ENCODE results near the gene TJP3. TPM values are rescaled to one million over a fixed set of nuclear protein-coding genes. Genes with fewer than 3 reads are reported as not detected.
"Not testable (repeated sequence)": the region's sequence is repeated elsewhere in the genome, so short reads cannot be mapped to it uniquely, and the experiment has no call there.

TJP3 gene
- total RNA-seq, 2 donors from 2014 or later, result 15.7 to 25.9 TPM

GRCh38 chr19:3753631-3754410 lies 45.6 kb downstream of the TJP3 start:
- no peaks in the 10 kb centered on the region for H3K4me1 ChIP-seq (ENCODE audit: control insufficient read depth, insufficient read depth, low read length)
- H3K4me3 ChIP-seq (ENCODE audit: low read length), result no peak overlapping the region
- Mint-ChIP-seq H3K27me3 (ENCODE audit: insufficient read depth) (no peaks in the 10 kb centered on the region), H3K9me3 (no peaks in the 10 kb centered on the region), H3K36me3 (ENCODE audit: low read depth) (peaks cover 40% of the 10 kb centered on the region), H3K27ac (no peak overlapping the region), H3K4me3 (no peak overlapping the region), H3K4me1 (no peaks in the 10 kb centered on the region)
- H3K9ac ChIP-seq (ENCODE audit: extremely low read depth, low read length, poor library complexity, severe bottlenecking), result no peak overlapping the region
- 96 to 97% methylated on average over 15 to 51 of the region's 51 CpGs for WGBS, 2 experiments (ENCODE audit: insufficient coverage in 1 of 2, insufficient read length in 1 of 2)
- H3K9me3 ChIP-seq (ENCODE audit: control insufficient read depth, low read length), result no peaks in the 10 kb centered on the region
- DNase-seq, result no peak
- no peak for TF ChIP-seq CTCF (conservative IDR thresholded peaks at IDR 0.05)
- no peaks in the 10 kb centered on the region for H3K27me3 ChIP-seq (ENCODE audit: control insufficient read depth, insufficient read depth, low read length, poor library complexity, severe bottlenecking)
- no peaks in the 10 kb centered on the region for H3K36me3 ChIP-seq (ENCODE audit: control insufficient read depth, insufficient read depth, low read length)
- no peak overlapping the region for H3K27ac ChIP-seq (ENCODE audit: low read depth, low read length)

DNA sequence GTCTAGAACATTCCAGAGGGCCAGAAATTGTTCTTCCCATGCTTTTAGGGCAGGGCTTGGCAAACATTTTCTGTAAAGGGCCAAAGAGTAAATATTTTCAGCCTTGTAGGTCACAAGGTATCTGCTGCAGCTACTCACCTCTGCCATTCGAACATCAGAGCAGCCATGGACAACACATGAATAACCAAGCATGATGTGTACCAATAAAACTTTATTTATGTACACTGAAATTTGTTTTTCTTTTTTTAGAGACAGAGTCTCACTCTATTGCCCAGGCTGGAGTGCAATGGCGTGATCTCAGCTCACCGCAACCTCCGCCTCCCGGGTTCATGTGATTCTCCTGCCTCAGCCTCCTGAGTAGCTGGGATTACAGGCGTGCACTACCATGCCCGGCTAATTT lies 49.5 kb downstream of the TJP3 start:
- H3K4me3 Mint-ChIP-seq; H3K9me3 Mint-ChIP-seq; H3K4me1 ChIP-seq (ENCODE audit: control insufficient read depth, insufficient read depth, low read length): not testable (repeated sequence)

DNA sequence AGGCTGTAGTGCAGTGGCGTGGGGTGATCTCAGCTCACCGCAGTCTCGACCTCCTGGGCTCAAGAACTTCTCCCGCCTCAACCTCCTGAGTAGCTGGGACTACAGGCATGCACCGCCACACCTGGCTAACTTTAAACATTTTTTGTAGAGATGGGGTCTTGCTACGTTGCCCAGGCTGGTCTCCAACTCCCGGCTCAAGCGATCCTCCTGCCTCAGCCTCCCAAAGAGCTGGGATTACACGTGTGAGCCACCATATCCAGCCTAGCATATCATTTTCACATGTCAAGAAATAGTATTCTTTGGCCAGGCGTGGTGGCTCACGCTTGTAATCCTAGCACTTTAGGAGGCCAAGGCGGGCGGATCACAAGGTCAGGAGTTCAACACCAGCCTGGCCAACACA lies 50.1 kb downstream of the TJP3 start:
- not testable (repeated sequence) for H3K4me3 ChIP-seq (ENCODE audit: low read length); H3K9ac ChIP-seq (ENCODE audit: extremely low read depth, low read length, poor library complexity, severe bottlenecking); H3K36me3 ChIP-seq (ENCODE audit: control insufficient read depth, insufficient read depth, low read length); H3K27me3 Mint-ChIP-seq (ENCODE audit: insufficient read depth); H3K27ac Mint-ChIP-seq; H3K4me3 Mint-ChIP-seq; H3K9me3 ChIP-seq (ENCODE audit: control insufficient read depth, low read length); H3K4me1 ChIP-seq (ENCODE audit: control insufficient read depth, insufficient read depth, low read length); H3K27me3 ChIP-seq (ENCODE audit: control insufficient read depth, insufficient read depth, low read length, poor library complexity, severe bottlenecking); H3K4me1 Mint-ChIP-seq; H3K27ac ChIP-seq (ENCODE audit: low read depth, low read length); H3K9me3 Mint-ChIP-seq; DNase-seq
- 91 to 97% methylated on average over 11 to 13 of the region's 13 CpGs for WGBS, 2 experiments (ENCODE audit: insufficient coverage in 1 of 2, insufficient read length in 1 of 2)
- peaks cover 23% of the 10 kb centered on the region for H3K36me3 Mint-ChIP-seq (ENCODE audit: low read depth)

More for the DNA sequence above, 49.5 kb downstream of the TJP3 start:
- not testable (repeated sequence) for H3K4me1 Mint-ChIP-seq; DNase-seq; H3K27ac Mint-ChIP-seq; H3K4me3 ChIP-seq (ENCODE audit: low read length); H3K27me3 ChIP-seq (ENCODE audit: control insufficient read depth, insufficient read depth, low read length, poor library complexity, severe bottlenecking); H3K27me3 Mint-ChIP-seq (ENCODE audit: insufficient read depth); H3K9me3 ChIP-seq (ENCODE audit: control insufficient read depth, low read length); H3K27ac ChIP-seq (ENCODE audit: low read depth, low read length); H3K36me3 ChIP-seq (ENCODE audit: control insufficient read depth, insufficient read depth, low read length); H3K9ac ChIP-seq (ENCODE audit: extremely low read depth, low read length, poor library complexity, severe bottlenecking)
- WGBS, 2 experiments (ENCODE audit: insufficient coverage in 1 of 2, insufficient read length in 1 of 2), result 95 to 97% methylated on average over 4 to 7 of the region's 7 CpGs
- peaks cover 23% of the 10 kb centered on the region for H3K36me3 Mint-ChIP-seq (ENCODE audit: low read depth)

DNA sequence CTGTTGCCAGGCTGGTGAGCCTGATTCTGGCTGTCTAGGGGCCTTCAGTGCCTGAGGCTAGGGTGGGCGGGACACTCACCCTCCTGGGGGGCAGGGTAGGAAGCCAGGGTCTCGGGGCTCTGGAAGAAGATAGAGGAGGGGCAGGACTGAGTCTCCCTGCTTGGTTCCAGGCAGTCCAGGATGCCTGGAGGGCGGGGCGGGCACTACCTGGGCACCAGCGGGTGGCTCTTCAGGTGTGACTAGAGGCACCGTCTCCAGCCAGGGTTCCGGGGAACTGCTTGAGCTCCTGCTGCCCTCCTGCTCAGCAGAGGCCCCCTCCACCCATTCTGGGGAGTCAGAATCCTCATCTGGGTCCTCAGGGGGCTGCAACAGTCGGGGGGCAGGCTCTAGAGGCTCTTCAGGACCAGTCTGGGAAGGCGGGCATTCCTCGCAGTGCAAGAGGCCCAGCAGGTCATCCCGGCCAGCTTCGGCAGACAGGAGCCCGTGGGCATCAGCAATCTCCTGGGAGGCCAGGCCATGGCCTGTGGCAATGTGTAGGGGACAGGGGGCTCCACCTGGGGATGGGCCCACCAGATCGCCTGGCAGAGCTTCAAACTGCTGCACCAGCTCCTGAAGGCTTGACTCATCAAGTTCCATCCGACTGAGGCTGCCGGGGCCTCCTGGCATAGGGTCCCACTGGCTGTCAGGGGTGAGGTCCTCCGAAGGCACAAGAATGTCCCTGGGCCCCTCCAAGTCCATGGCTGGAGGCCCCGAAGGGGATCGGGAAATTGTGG lies 51.5 kb downstream of the TJP3 start:
- H3K4me1 Mint-ChIP-seq, result no peaks in the 10 kb centered on the region
- H3K27me3 Mint-ChIP-seq (ENCODE audit: insufficient read depth), result no peaks in the 10 kb centered on the region
- DNase-seq, result no peak
- Histone ChIP-seq H3K27me3 (ENCODE audit: control insufficient read depth, insufficient read depth, low read length, poor library complexity, severe bottlenecking) (no peaks in the 10 kb centered on the region), H3K4me3 (ENCODE audit: low read length) (no peak overlapping the region), H3K9me3 (ENCODE audit: control insufficient read depth, low read length) (no peaks in the 10 kb centered on the region), H3K4me1 (ENCODE audit: control insufficient read depth, insufficient read depth, low read length) (no peaks in the 10 kb centered on the region), H3K9ac (ENCODE audit: extremely low read depth, low read length, poor library complexity, severe bottlenecking) (no peak overlapping the region), H3K27ac (ENCODE audit: low read depth, low read length) (no peak overlapping the region), H3K36me3 (ENCODE audit: control insufficient read depth, insufficient read depth, low read length) (peaks cover 5% of the 10 kb centered on the region)
- peaks cover 21% of the 10 kb centered on the region for H3K36me3 Mint-ChIP-seq (ENCODE audit: low read depth)
- H3K27ac Mint-ChIP-seq, result no peak overlapping the region
- TF ChIP-seq CTCF (conservative IDR thresholded peaks at IDR 0.05), result no peak
- 94 to 96% methylated on average over 5 to 19 of the region's 19 CpGs for WGBS, 2 experiments (ENCODE audit: insufficient coverage in 1 of 2, insufficient read length in 1 of 2)
- no peaks in the 10 kb centered on the region for H3K9me3 Mint-ChIP-seq
- H3K4me3 Mint-ChIP-seq, result peak overlapping the region; percentile 93

Data from endodermal cell (in vitro differentiated cells).